ENCODE measurements around the gene UNKL.

Gene UNKL

DNA sequence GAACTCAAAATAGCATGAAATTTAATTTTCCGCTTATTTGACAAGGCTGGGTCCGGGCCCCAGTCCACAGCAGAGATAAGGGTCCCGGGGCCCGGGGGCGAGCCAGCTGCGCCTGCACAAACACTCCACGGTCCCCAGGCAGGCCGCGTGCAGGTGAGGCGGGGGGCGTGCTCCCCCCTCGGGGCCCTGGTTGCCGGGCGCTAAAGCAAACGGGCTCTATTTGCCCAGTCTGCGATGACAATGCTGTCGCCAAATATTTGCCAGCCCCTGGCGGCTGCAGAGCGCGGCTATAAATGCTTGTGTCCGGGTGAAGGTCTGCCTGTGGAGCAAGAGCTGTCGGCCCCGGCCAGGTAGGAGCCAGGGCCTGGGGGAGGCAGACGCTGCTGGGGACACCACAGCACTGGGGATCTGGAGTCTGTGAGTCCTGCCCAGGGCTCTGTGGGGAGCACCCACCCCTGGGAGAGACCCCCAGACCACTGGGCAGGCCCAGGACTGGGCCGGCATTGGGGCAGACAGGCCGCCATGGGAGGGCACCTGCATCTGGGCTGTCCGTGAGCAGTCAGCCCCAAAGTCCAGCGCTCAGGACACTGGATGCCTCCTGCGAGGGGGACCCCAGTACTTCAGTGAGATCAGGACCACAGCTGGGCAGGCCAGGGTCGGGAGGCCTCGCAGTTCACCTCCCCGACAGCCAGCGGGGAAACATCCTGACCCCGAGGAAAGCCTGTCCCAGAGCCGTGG, 16.4 kb upstream of the UNKL start, which contains the start of gene PERCC1:
Gene PERCC1 (plus strand): TSS at position 320 of the 738 bp plus-strand sequence. CDS start 1,516 bp downstream, outside the sequence.
- no peak for DNase-seq

- DNase-seq, result no peak
Measured at GRCh38 chr16:1430214-1430758, 15.8 kb upstream of the UNKL start.

DNA sequence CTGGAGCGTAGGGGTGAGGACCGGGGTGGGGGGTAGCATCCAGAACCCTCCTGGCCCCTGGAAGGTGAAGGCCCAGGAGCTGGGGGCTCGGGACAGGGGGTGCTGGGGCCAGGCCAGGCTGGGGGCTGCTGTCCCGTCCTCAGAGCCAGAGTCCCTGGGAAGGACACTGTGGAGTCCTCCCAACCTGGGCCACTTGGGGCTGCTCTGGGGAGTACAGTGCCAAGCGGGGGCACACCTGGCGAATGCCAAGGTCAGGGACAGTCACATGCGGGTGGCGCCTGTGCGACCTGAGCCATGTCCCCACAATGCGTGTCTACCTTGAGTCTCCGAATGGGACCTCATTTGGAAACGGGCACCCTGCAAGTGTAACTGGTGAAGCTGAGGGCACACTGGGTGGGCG, 15.1 kb upstream of the UNKL start:
- DNase-seq, result no peak

- DNase-seq, result no peak
Measured at GRCh38 chr16:1429012-1429411, 14.5 kb upstream of the UNKL start.

- peak; percentile 3 for DNase-seq
Measured at GRCh38 chr16:1428511-1428910, 14.0 kb upstream of the UNKL start.

- no peak for DNase-seq
Measured at GRCh38 chr16:1427473-1428461, 13.3 kb upstream of the UNKL start.

- no peak for DNase-seq
Measured at GRCh38 chr16:1426734-1427471, 12.4 kb upstream of the UNKL start.

DNA sequence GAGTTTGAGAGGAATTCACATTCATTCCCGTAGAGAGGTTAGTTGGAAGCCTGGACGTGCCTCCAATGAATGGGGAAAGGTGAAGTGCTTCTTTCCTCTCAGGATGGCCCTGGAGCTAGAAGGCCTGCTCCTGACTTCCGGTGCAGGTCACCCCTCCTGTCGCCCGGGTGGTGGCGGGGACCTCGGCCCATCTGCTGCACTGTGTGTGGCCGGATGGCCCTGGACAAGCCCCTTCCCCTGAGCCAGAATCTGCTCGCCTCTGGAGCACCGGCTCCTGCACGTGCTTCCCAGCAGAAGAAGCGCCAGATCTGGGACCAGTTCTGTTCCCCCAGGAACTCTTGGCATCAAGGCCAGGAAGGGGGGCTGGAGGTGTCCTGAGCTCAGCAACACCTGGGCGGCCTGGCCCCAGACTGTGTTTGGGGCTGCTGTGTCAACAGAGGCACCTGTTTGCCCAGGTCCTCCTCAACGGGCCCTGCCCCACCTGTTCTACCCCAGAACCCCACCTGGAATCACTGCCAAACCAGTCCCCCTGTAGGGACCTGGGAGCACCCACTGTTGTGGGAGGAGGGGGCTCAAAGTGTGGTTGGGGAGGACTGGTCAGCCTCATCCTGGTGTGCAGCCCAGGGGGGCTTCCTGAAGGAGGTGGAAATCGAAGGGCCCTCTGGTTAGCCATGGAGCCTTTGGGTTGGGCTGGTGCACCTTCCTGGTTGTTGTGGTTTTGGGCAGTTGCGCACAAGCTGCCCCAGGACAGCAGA, 11.3 kb upstream of the UNKL start:
- DNase-seq, result no peak

- no peak for DNase-seq
Measured at GRCh38 chr16:1424028-1424427, 9.5 kb upstream of the UNKL start.

DNA sequence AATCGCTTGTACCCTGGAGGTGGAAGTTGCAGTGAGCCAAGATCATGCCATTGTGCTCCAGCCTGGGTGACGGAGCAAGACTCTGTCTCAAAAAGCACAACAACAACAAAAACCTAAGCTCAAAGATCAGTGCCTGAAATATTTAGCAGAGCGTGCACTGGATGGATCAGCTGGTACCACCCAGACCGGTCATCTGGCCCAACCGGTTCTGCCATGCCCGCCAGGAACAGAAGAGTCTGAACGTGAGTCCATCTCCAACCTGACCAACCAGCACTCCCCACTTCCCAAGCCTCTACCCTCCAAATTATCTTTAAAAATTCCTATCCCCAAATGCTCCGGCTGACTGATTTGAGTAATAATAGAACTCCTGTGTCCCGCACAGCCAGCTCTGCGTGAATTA, 7.6 kb upstream of the UNKL start:
- no peak for DNase-seq

DNA sequence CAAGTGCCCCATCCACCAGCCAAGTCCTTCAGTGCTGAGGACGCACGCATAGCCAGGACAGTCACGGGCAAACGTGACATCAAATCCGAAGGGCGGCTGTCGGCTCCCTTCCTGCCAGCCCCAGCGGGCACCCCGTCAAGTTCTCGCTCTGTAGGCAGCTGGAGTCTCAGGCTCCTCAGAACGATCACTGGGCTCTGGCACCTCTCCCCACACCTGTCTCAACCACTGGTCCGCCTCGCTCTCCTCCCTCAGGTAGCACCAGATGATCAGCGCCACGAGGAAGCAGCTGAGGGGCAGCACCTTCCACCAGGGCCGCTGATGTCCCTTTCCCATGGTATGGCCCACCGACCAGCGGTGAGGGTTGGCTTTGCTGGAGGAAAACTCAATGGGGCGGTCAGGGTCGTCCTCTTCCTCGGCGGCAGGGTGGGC, 5.6 kb upstream of the UNKL start:
- DNase-seq, result no peak

DNA sequence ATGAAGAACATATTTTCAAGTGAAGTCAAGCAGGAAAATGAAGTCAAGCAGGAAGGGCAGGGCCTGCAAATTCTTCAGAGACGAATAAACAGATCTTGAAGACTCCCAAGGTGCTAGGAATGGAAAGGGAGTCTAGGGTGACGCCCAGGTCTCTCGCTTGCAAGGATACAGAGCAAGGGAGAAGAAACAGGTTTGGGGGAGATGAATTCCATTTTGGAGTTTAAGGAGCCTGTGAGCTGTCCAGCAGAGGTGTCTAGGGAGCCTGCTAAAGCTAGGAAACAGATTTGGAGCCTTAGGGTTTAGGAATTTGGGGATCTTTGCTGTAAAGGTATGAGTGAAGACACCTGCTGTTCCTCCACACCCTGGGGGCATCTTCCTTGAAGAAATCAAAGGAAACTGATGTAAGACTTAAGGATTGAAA, 2.0 kb upstream of the UNKL start:
- DNase-seq, result no peak

DNA sequence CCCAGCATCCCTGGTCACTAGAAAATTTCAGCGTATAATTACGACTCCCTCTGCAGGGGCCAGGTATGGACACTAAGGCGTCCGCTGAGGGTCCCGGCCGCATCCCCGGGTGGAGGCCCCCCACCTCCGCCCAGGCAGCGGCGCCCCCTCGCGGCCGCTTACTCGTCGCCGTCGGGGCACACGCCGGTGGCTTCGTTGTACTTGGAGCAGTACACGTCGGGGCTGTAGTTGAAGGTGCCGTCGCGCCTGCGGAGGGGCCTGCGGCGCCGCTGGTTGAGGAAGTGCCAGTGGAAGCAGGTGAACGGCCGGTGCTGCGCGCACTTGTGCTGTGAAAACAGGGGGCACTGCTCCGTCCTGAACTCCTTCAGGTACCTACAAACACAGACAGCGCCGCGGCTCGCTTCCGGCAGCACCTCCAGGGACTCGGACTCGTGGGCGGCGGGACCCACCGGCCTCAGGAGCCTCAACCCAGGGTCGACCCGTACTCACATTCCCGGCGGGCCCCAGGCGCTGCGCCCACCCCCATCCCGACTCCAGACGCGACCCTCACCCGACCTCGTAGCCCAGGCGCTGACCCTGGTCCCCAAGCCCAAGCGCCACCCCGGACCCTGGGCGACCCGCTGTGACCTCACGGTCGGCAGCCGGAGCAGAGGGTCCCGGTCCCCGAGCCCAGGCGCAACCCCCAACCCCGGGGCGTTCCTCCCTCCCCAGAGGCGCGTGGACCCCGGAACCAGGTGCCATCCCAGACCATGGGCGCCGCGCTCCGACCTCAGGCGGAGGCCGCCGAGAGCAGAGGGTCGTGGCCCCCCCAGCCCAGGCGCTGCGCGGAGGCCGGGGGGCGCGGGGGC, 596 bp downstream of the UNKL start:
- DNase-seq, result peak; percentile 9

GRCh38 chr16:1412847-1413246, 1.7 kb downstream of the UNKL start:
- no peak for DNase-seq

- DNase-seq, result peak; percentile 96
Measured at GRCh38 chr16:1408171-1408837, 6.2 kb downstream of the UNKL start.

GRCh38 chr16:1407753-1408152, 6.8 kb downstream of the UNKL start:
- no peak for DNase-seq

DNA sequence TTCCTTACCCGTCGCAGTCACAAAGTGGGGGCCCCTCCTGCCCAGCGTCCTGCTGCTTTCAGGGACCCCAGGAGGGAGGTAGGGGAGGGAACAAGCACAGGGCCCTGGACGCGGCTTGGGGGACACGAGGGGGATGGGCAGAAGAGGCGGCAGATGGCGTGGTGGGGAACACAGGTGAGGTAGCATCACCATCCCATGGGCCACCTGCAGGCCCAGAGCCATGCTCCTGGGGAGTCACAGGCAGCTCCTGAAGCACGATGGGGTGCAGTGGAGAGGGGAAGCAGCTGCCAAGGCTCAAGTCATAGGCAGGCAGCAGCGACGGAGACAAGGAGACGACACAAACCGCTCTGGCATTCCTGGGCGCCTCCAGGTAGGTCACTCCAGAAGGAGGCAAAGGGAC, 10.8 kb downstream of the UNKL start:
- DNase-seq, result no peak

- DNase-seq, result no peak
Measured at GRCh38 chr16:1403036-1403435, 11.5 kb downstream of the UNKL start.

DNA sequence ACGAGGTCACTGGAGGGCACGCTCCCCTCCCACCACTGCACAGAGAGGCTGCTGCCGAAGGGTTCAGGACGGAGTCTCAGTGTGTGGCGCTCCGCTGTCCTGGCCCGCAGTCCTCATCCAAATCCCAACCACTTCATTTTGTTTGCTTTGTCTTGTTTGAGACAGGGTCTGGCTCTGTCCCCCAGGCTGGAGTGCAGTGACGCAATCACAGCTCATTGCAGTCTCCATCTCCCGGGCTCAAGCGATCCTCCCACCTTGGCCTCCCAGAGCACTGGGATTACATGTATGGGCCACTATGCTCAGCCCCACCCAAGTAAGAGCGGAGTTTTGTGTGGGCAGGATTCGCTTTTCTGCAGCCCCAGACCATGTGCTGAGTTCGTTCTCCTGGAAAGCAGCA, 12.7 kb downstream of the UNKL start:
- DNase-seq, result no peak

- DNase-seq, result no peak
Measured at GRCh38 chr16:1401061-1401757, 13.3 kb downstream of the UNKL start.
